ENCODE measurements around the gene MAST4. TPM values are rescaled to one million over a fixed set of nuclear protein-coding genes. Genes with fewer than 3 reads are reported as not detected.

MAST4 gene
- total and polyA plus RNA-seq, 2 donors = 17.0 to 18.8 TPM

DNA sequence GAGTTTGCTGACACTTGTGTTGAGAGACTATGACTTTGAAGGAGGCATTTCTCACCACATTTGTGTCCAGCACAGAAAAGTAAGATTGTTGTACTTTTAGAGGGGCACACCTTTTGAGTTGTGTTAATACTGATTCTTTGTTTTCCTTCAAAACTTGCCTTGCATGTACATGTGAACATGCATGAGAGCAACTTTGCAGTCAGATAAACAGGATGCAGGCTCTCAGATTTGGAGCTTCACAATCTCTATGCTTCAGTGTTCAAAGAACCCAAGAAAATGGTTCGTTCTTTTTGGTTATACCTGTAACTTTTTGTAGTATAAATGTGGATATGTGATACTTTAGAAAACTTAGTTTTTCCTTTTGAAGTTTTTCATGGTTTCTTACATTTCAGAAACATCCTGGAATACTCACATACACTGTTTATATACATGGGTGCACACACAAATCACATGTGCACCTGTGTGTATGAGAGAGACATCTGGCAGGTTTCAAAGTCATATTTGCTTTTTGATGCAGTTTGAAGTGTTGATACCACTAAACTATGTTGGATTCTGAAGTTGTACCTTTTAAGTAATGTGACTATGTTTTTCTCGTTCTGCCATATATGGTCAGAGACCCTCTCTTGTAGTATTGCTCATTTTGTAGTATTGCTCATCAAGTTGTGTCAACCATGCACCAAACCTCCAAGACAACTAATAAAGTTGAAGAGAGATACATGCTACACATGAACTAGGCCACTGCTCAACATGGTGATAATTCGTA, 409.7 kb downstream of the MAST4 start:
- Histone ChIP-seq H3K27me3 (ENCODE audit: control insufficient read depth in 2 of 2, insufficient read depth in 1 of 2, low read length in 1 of 2) (no peaks in the 10 kb centered on the region), H3K36me3 (ENCODE audit: control insufficient read depth in 2 of 2, insufficient read depth in 2 of 2, low read length in 1 of 2) (no peaks in the 10 kb centered on the region), H3K9me3 (ENCODE audit: control insufficient read depth in 2 of 2, insufficient read depth in 1 of 2, low read length in 1 of 2) (no peaks in the 10 kb centered on the region), H3K27ac (ENCODE audit: low read depth in 1 of 2, low read length in 1 of 2) (peak overlapping the region; percentile 83 to 94), H3K4me3 (ENCODE audit: low read length in 2 of 2) (peak overlapping the region; percentile 70 to 77), H3K4me1 (ENCODE audit: control insufficient read depth in 2 of 2, insufficient read depth in 2 of 2, low read length in 2 of 2) (peaks cover 18 to 34% of the 10 kb centered on the region in 2 donors)
- peak; percentile 56 to 91 (median 74) for DNase-seq (ENCODE audit: low read depth in 6 of 9, low spot score in 9 of 9)
- WGBS = 28% methylated on average over 3 of the region's 3 CpGs

GRCh38 chr5:67006500-67006848, 410.3 kb downstream of the MAST4 start:
- DNase-seq (ENCODE audit: low read depth in 6 of 9, low spot score in 9 of 9) = no peak
- WGBS = 61% methylated on average over 3 of the region's 3 CpGs
- Histone ChIP-seq H3K27me3 (ENCODE audit: control insufficient read depth in 2 of 2, insufficient read depth in 1 of 2, low read length in 1 of 2) (no peaks in the 10 kb centered on the region), H3K36me3 (ENCODE audit: control insufficient read depth in 2 of 2, insufficient read depth in 2 of 2, low read length in 1 of 2) (no peaks in the 10 kb centered on the region), H3K9me3 (ENCODE audit: control insufficient read depth in 2 of 2, insufficient read depth in 1 of 2, low read length in 1 of 2) (no peaks in the 10 kb centered on the region), H3K27ac (ENCODE audit: low read depth in 1 of 2, low read length in 1 of 2) (peak overlapping the region; percentile 83 to 94), H3K4me1 (ENCODE audit: control insufficient read depth in 2 of 2, insufficient read depth in 2 of 2, low read length in 2 of 2) (peaks cover 24 to 39% of the 10 kb centered on the region in 2 donors), H3K4me3 (ENCODE audit: low read length in 2 of 2) (peak overlapping the region; percentile 70 to 77)

DNA sequence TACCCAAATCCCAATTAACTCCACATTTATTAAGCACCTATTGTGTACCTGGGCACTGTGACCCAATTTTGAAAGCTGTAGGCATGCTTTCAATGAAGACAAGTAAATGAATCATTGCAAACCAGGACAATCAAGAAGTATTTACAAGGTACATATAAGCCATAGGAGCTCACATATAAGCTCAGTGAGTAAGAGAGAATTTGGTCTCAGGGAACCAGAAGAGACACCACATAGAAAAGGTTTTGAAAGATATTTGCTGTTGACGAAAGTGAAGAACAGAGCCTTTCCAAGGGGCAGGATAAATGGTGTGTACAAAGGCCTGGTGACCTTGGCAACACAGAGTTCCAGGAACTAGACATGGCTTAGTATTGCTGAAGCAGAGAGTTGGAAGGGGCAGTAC, 412.8 kb downstream of the MAST4 start:
- no peaks in the 10 kb centered on the region for H3K27me3 ChIP-seq (ENCODE audit: control insufficient read depth in 2 of 2, insufficient read depth in 1 of 2, low read length in 1 of 2)
- H3K36me3 ChIP-seq (ENCODE audit: control insufficient read depth in 2 of 2, insufficient read depth in 2 of 2, low read length in 1 of 2) = no peaks in the 10 kb centered on the region
- no peak overlapping the region for H3K27ac ChIP-seq (ENCODE audit: low read depth in 1 of 2, low read length in 1 of 2)
- no peak for DNase-seq (ENCODE audit: low read depth in 6 of 9, low spot score in 9 of 9)
- peaks cover 25 to 38% of the 10 kb centered on the region in 2 donors for H3K4me1 ChIP-seq (ENCODE audit: control insufficient read depth in 2 of 2, insufficient read depth in 2 of 2, low read length in 2 of 2)
- H3K4me3 ChIP-seq (ENCODE audit: low read length in 2 of 2) = no peak overlapping the region
- no peaks in the 10 kb centered on the region for H3K9me3 ChIP-seq (ENCODE audit: control insufficient read depth in 2 of 2, insufficient read depth in 1 of 2, low read length in 1 of 2)
- 100% methylated on average over 1 of the region's 1 CpG for WGBS

- Histone ChIP-seq H3K27ac (ENCODE audit: low read depth in 1 of 2, low read length in 1 of 2) (peak overlapping the region; percentile 37 to 71), H3K36me3 (ENCODE audit: control insufficient read depth in 2 of 2, insufficient read depth in 2 of 2, low read length in 1 of 2) (no peaks in the 10 kb centered on the region), H3K9me3 (ENCODE audit: control insufficient read depth in 2 of 2, insufficient read depth in 1 of 2, low read length in 1 of 2) (no peaks in the 10 kb centered on the region), H3K4me1 (ENCODE audit: control insufficient read depth in 2 of 2, insufficient read depth in 2 of 2, low read length in 2 of 2) (peaks cover 29 to 38% of the 10 kb centered on the region in 2 donors), H3K4me3 (ENCODE audit: low read length in 2 of 2) (no peak overlapping the region), H3K27me3 (ENCODE audit: control insufficient read depth in 2 of 2, insufficient read depth in 1 of 2, low read length in 1 of 2) (no peaks in the 10 kb centered on the region)
- 72% methylated on average over 8 of the region's 8 CpGs for WGBS
- peak in 1 of 9 donors; percentile 38 for DNase-seq (ENCODE audit: low read depth in 6 of 9, low spot score in 9 of 9)
These were observed 414.7 kb downstream of the MAST4 start for GRCh38 chr5:67010684-67011409.

GRCh38 chr5:67011422-67011821, 415.2 kb downstream of the MAST4 start:
- DNase-seq (ENCODE audit: low read depth in 6 of 9, low spot score in 9 of 9) = no peak
- no peaks in the 10 kb centered on the region for H3K36me3 ChIP-seq (ENCODE audit: control insufficient read depth in 2 of 2, insufficient read depth in 2 of 2, low read length in 1 of 2)
- H3K9me3 ChIP-seq (ENCODE audit: control insufficient read depth in 2 of 2, insufficient read depth in 1 of 2, low read length in 1 of 2) = no peaks in the 10 kb centered on the region
- peak overlapping the region; percentile 0 to 71 for H3K27ac ChIP-seq (ENCODE audit: low read depth in 1 of 2, low read length in 1 of 2)
- no peaks in the 10 kb centered on the region for H3K27me3 ChIP-seq (ENCODE audit: control insufficient read depth in 2 of 2, insufficient read depth in 1 of 2, low read length in 1 of 2)
- H3K4me1 ChIP-seq (ENCODE audit: control insufficient read depth in 2 of 2, insufficient read depth in 2 of 2, low read length in 2 of 2) = peaks cover 29 to 36% of the 10 kb centered on the region in 2 donors
- H3K4me3 ChIP-seq (ENCODE audit: low read length in 2 of 2) = no peak overlapping the region
- 80% methylated on average over 5 of the region's 5 CpGs for WGBS

DNA sequence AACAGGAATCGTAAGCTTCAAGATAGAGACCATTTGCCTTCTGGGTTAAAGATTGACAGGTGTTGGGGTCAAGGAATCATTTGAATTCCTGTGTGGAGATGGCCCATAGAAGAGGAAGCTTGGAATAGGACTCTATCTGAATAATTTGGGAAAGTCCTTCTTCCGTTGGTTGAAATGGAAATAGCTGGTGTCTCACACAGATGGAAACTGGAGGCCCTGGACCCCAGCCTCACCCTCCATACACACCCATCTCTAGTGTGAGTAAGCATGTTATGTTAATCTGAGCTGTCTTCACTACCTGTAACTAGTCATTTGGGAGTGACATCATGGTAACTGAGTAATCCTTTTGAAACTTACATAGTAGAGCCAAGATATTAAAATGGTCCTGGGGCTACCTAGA, 416.0 kb downstream of the MAST4 start:
- H3K36me3 ChIP-seq (ENCODE audit: control insufficient read depth in 2 of 2, insufficient read depth in 2 of 2, low read length in 1 of 2) = no peaks in the 10 kb centered on the region
- H3K27ac ChIP-seq (ENCODE audit: low read depth in 1 of 2, low read length in 1 of 2) = no peak overlapping the region

DNA sequence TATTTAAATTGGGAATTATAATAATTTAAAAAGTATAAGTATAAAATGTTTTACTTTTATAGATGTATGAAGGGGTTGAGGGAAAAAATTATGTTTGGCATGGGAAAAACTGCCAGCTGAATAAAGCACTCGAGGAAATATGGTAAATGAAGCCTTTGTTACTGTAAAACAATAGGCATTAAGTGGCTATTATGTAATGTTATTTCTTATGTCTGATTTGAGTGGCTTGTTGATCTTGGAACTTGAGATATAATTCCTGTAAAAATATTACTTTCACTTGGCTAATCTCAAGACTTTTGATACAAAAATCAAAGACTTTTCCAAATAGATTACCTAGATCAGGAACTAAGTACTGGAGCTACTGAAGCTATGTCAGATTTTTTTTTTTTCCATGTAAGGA, 417.5 kb downstream of the MAST4 start:
- Histone ChIP-seq H3K4me3 (ENCODE audit: low read length in 2 of 2) (no peak overlapping the region), H3K4me1 (ENCODE audit: control insufficient read depth in 2 of 2, insufficient read depth in 2 of 2, low read length in 2 of 2) (peaks cover 22 to 23% of the 10 kb centered on the region in 2 donors), H3K27me3 (ENCODE audit: control insufficient read depth in 2 of 2, insufficient read depth in 1 of 2, low read length in 1 of 2) (no peaks in the 10 kb centered on the region), H3K36me3 (ENCODE audit: control insufficient read depth in 2 of 2, insufficient read depth in 2 of 2, low read length in 1 of 2) (no peaks in the 10 kb centered on the region), H3K27ac (ENCODE audit: low read depth in 1 of 2, low read length in 1 of 2) (no peak overlapping the region), H3K9me3 (ENCODE audit: control insufficient read depth in 2 of 2, insufficient read depth in 1 of 2, low read length in 1 of 2) (no peaks in the 10 kb centered on the region)
- DNase-seq (ENCODE audit: low read depth in 6 of 9, low spot score in 9 of 9) = no peak
- 88% methylated on average over 1 of the region's 1 CpG for WGBS

More for the DNA sequence above, 416.0 kb downstream of the MAST4 start:
- no peaks in the 10 kb centered on the region for H3K9me3 ChIP-seq (ENCODE audit: control insufficient read depth in 2 of 2, insufficient read depth in 1 of 2, low read length in 1 of 2)
- WGBS = 91% methylated on average over 2 of the region's 2 CpGs
- H3K27me3 ChIP-seq (ENCODE audit: control insufficient read depth in 2 of 2, insufficient read depth in 1 of 2, low read length in 1 of 2) = no peaks in the 10 kb centered on the region
- H3K4me1 ChIP-seq (ENCODE audit: control insufficient read depth in 2 of 2, insufficient read depth in 2 of 2, low read length in 2 of 2) = peaks cover 23 to 29% of the 10 kb centered on the region in 2 donors
- no peak for DNase-seq (ENCODE audit: low read depth in 6 of 9, low spot score in 9 of 9)
- H3K4me3 ChIP-seq (ENCODE audit: low read length in 2 of 2) = no peak overlapping the region

GRCh38 chr5:67014191-67014590, 418.0 kb downstream of the MAST4 start:
- no peaks in the 10 kb centered on the region for H3K9me3 ChIP-seq (ENCODE audit: control insufficient read depth in 2 of 2, insufficient read depth in 1 of 2, low read length in 1 of 2)
- WGBS = 96% methylated on average over 5 of the region's 5 CpGs
- no peak overlapping the region for H3K27ac ChIP-seq (ENCODE audit: low read depth in 1 of 2, low read length in 1 of 2)
- H3K4me1 ChIP-seq (ENCODE audit: control insufficient read depth in 2 of 2, insufficient read depth in 2 of 2, low read length in 2 of 2) = peaks cover 20 to 23% of the 10 kb centered on the region in 2 donors
- no peaks in the 10 kb centered on the region for H3K36me3 ChIP-seq (ENCODE audit: control insufficient read depth in 2 of 2, insufficient read depth in 2 of 2, low read length in 1 of 2)
- H3K27me3 ChIP-seq (ENCODE audit: control insufficient read depth in 2 of 2, insufficient read depth in 1 of 2, low read length in 1 of 2) = no peaks in the 10 kb centered on the region
- no peak overlapping the region for H3K4me3 ChIP-seq (ENCODE audit: low read length in 2 of 2)
- no peak for DNase-seq (ENCODE audit: low read depth in 6 of 9, low spot score in 9 of 9)

DNA sequence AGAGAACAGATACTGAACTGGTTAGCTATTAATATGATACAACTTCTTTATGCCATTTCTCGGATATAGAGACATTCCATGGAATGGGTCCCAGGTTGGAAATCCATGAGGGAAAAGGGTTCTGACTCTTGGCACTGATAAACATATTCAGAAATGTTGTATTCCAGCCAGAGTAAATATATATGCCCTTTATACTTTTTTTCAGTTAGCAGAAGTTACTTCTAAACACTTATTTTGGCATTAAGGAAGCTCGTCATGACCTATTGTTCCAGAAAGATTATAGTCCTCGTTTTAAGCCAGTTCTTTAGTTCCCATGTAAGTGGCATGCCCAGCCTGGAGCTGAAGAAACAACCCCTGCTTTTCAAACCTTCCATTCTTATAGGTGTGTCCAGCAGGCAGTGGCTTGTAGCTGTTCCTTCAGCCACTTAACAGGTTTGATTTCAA, 418.8 kb downstream of the MAST4 start:
- DNase-seq (ENCODE audit: low read depth in 6 of 9, low spot score in 9 of 9) = no peak
- Histone ChIP-seq H3K27ac (ENCODE audit: low read depth in 1 of 2, low read length in 1 of 2) (peak overlapping the region in 1 of 2 donors; percentile 77), H3K4me1 (ENCODE audit: control insufficient read depth in 2 of 2, insufficient read depth in 2 of 2, low read length in 2 of 2) (peaks cover 18 to 20% of the 10 kb centered on the region in 2 donors), H3K4me3 (ENCODE audit: low read length in 2 of 2) (no peak overlapping the region), H3K9me3 (ENCODE audit: control insufficient read depth in 2 of 2, insufficient read depth in 1 of 2, low read length in 1 of 2) (no peaks in the 10 kb centered on the region), H3K27me3 (ENCODE audit: control insufficient read depth in 2 of 2, insufficient read depth in 1 of 2, low read length in 1 of 2) (no peaks in the 10 kb centered on the region), H3K36me3 (ENCODE audit: control insufficient read depth in 2 of 2, insufficient read depth in 2 of 2, low read length in 1 of 2) (no peaks in the 10 kb centered on the region)
- WGBS = 74% methylated on average over 3 of the region's 3 CpGs
